H9 (cell line): ENCODE data around the gene PLXNA2. TPM values are rescaled to one million over a fixed set of nuclear protein-coding genes. Genes with fewer than 3 reads are reported as not detected.

Experiments used
- DNase-seq: peaks from one replicate; pipeline ENCODE4 v3.0.0-alpha.2; 2017
- H2AFZ ChIP-seq: one replicate; pipeline ENCODE4 v1.6.1; 2013; ENCODE audit warnings: mild to moderate bottlenecking, low read length, control low read depth, moderate library complexity
- H2AK5ac ChIP-seq: 2 replicates; pipeline ENCODE4 v1.6.1; 2013; ENCODE audit warnings: low read length, control low read depth, mixed read lengths; ENCODE audit not compliant: insufficient read length
- H2BK120ac ChIP-seq: one replicate; pipeline ENCODE4 v1.6.1; 2013; ENCODE audit warnings: low read depth, mild to moderate bottlenecking, low read length, control low read depth, inconsistent platforms; ENCODE audit not compliant: poor library complexity, severe bottlenecking
- H2BK12ac ChIP-seq: 2 replicates; pipeline ENCODE4 v1.6.1; 2013; ENCODE audit warnings: low read length, control low read depth, mixed read lengths, low read depth; ENCODE audit not compliant: insufficient read length
- H2BK15ac ChIP-seq: 2 replicates; pipeline ENCODE4 v1.6.1; 2013; ENCODE audit warnings: low read depth, low read length, control low read depth
- H2BK20ac ChIP-seq: one replicate; pipeline ENCODE4 v1.6.1; 2013; ENCODE audit warnings: low read depth, mild to moderate bottlenecking, low read length, control low read depth, inconsistent platforms; ENCODE audit not compliant: poor library complexity, severe bottlenecking
- H2BK5ac ChIP-seq: 2 replicates; pipeline ENCODE4 v1.6.1; 2013; ENCODE audit warnings: low read length, control low read depth, mixed read lengths; ENCODE audit not compliant: insufficient read length
- H3K14ac ChIP-seq: 2 replicates; pipeline ENCODE4 v1.6.1; 2013; ENCODE audit warnings: low read length, control low read depth; ENCODE audit not compliant: insufficient read depth
- H3K18ac ChIP-seq: 2 replicates; pipeline ENCODE4 v1.6.1; 2013; ENCODE audit warnings: low read depth, mild to moderate bottlenecking, mixed read lengths, low read length, control low read depth; ENCODE audit not compliant: insufficient read length
- H3K23ac ChIP-seq: 2 replicates; pipeline ENCODE4 v1.6.1; 2013; ENCODE audit warnings: low read length, control low read depth, mixed read lengths, low read depth; ENCODE audit not compliant: insufficient read length
- H3K23me2 ChIP-seq: 2 replicates; pipeline ENCODE4 v1.6.1; 2013; ENCODE audit warnings: low read depth, mild to moderate bottlenecking, mixed read lengths, low read length, control low read depth; ENCODE audit not compliant: insufficient read length, poor library complexity, severe bottlenecking
- H3K27ac ChIP-seq: 2 replicates; pipeline ENCODE4 v1.5.1; 2013; ENCODE audit warnings: low read length, control low read depth, mixed read lengths, low read depth; ENCODE audit not compliant: insufficient read length
- H3K27me3 ChIP-seq: 2 replicates; pipeline ENCODE4 v1.6.1; 2013; ENCODE audit warnings: low read length, control low read depth, inconsistent platforms; ENCODE audit not compliant: insufficient read depth
- H3K4ac ChIP-seq: 2 replicates; pipeline ENCODE4 v1.6.1; 2013; ENCODE audit warnings: low read depth, mild to moderate bottlenecking, control low read depth, inconsistent platforms, low read length, moderate library complexity
- H3K4me1 ChIP-seq: 2 replicates; pipeline ENCODE4 v1.6.1; 2013; ENCODE audit warnings: low read length, control low read depth, inconsistent platforms; ENCODE audit not compliant: insufficient read depth
- H3K4me2 ChIP-seq: 2 replicates; pipeline ENCODE4 v1.6.1; 2013; ENCODE audit warnings: low read length, control low read depth, mixed read lengths; ENCODE audit not compliant: insufficient read length, insufficient read depth
- H3K56ac ChIP-seq: 2 replicates; pipeline ENCODE4 v1.6.1; 2013; ENCODE audit warnings: low read depth, mild to moderate bottlenecking, mixed read lengths, low read length, control low read depth; ENCODE audit not compliant: insufficient read length
- H3K79me1 ChIP-seq: 2 replicates; pipeline ENCODE4 v1.6.1; 2013; ENCODE audit warnings: low read depth, mild to moderate bottlenecking, moderate library complexity, low read length, control low read depth, inconsistent platforms; ENCODE audit not compliant: insufficient read depth, poor library complexity, severe bottlenecking
- H3K79me2 ChIP-seq: 2 replicates; pipeline ENCODE4 v1.6.1; 2013; ENCODE audit warnings: low read length, control low read depth, inconsistent platforms; ENCODE audit not compliant: insufficient read depth
- H3K9ac ChIP-seq: 2 replicates; pipeline ENCODE4 v1.6.1; 2013; ENCODE audit warnings: low read length, control low read depth, mixed read lengths; ENCODE audit not compliant: insufficient read length; ENCODE audit errors: extremely low read depth
- H3K9me3 ChIP-seq: one replicate; pipeline ENCODE4 v1.6.1; 2013; ENCODE audit warnings: low read depth, low read length, inconsistent platforms; ENCODE audit not compliant: control insufficient read depth
- H3T11ph ChIP-seq: one replicate; pipeline ENCODE4 v1.6.1; 2013; ENCODE audit warnings: mild to moderate bottlenecking, low read length, control low read depth, inconsistent platforms
- H4K20me1 ChIP-seq: one replicate; pipeline ENCODE4 v1.6.1; 2013; ENCODE audit not compliant: control insufficient read depth, insufficient read length, insufficient read depth
- H4K5ac ChIP-seq: 2 replicates; pipeline ENCODE4 v1.6.1; 2013; ENCODE audit warnings: low read depth, mild to moderate bottlenecking, mixed read lengths, low read length, control low read depth; ENCODE audit not compliant: insufficient read length
- H4K8ac ChIP-seq: replicated peaks from 2 replicates; pipeline ENCODE4 v1.6.1; 2013; ENCODE audit warnings: low read length, control low read depth, mixed read lengths, low read depth; ENCODE audit not compliant: insufficient read length
- H4K91ac ChIP-seq: 2 replicates; pipeline ENCODE4 v1.6.1; 2013; ENCODE audit warnings: low read depth, mild to moderate bottlenecking, moderate library complexity, mixed read lengths, low read length, control low read depth; ENCODE audit not compliant: insufficient read length
- H3K27ac Mint-ChIP-seq, 3 experiments: 2 replicates in 2 of 3; 3 replicates in 1 of 3; pipeline ENCODE4 v1.8.0; 2020 to 2021; ENCODE audit warnings: mixed read lengths in 3 of 3, mild to moderate bottlenecking in 1 of 3, moderate library complexity in 1 of 3
- H3K27me3 Mint-ChIP-seq: 2 replicates; pipeline ENCODE4 v1.8.0; 2021; ENCODE audit warnings: low read depth, mild to moderate bottlenecking, moderate library complexity, mixed read lengths
- H3K36me3 Mint-ChIP-seq, 3 experiments: 2 replicates in 2 of 3; 3 replicates in 1 of 3; pipeline ENCODE4 v1.8.0; 2020 to 2021; ENCODE audit warnings: low read depth in 3 of 3, mixed read lengths in 3 of 3; ENCODE audit not compliant: insufficient read depth in 1 of 3
- H3K4me1 Mint-ChIP-seq, 2 experiments: 2 replicates each; pipeline ENCODE4 v1.8.0; 2020; ENCODE audit warnings: mixed read lengths in 2 of 2
- H3K4me3 Mint-ChIP-seq, 2 experiments: 2 replicates in 1 of 2; 3 replicates in 1 of 2; pipeline ENCODE4 v1.8.0; 2020 to 2021; ENCODE audit warnings: mild to moderate bottlenecking in 2 of 2, mixed read lengths in 2 of 2, moderate library complexity in 1 of 2
- H3K9me3 Mint-ChIP-seq, 2 experiments: 2 replicates in 1 of 2; 3 replicates in 1 of 2; pipeline ENCODE4 v1.8.0; 2020; ENCODE audit warnings: mild to moderate bottlenecking in 2 of 2, mixed read lengths in 2 of 2, moderate library complexity in 1 of 2
- WGBS: extraction: QIAGEN DNeasy Blood & Tissue Kit; methylation state at CpG from one replicate; pipeline ENCODE4 v1.1.7; 2013; ENCODE audit warnings: missing lambda C conversion rate, low lambda C conversion rate, mixed read lengths; ENCODE audit not compliant: insufficient read length; ENCODE audit errors: extremely low coverage; 5-methylcytosine and 5-hydroxymethylcytosine counted together
- total RNA-seq: library from RNA; stranded (reverse); gene quantifications from 2 replicates; pipeline ENCODE4 v1.2.1, GENCODE V29; 2021
- TF ChIP-seq, protein P1 (sequence below): fragments of 200-600 bp; sonication (generic); conservative IDR thresholded peaks from 3 replicates; pipeline ENCODE4 v1.8.0; 2021; ENCODE audit warnings: antibody characterized with exemption, mild to moderate bottlenecking

The PLXNA2 gene
- total RNA-seq, 1 experiment from 2014 or later = 0.57 TPM

DNA sequence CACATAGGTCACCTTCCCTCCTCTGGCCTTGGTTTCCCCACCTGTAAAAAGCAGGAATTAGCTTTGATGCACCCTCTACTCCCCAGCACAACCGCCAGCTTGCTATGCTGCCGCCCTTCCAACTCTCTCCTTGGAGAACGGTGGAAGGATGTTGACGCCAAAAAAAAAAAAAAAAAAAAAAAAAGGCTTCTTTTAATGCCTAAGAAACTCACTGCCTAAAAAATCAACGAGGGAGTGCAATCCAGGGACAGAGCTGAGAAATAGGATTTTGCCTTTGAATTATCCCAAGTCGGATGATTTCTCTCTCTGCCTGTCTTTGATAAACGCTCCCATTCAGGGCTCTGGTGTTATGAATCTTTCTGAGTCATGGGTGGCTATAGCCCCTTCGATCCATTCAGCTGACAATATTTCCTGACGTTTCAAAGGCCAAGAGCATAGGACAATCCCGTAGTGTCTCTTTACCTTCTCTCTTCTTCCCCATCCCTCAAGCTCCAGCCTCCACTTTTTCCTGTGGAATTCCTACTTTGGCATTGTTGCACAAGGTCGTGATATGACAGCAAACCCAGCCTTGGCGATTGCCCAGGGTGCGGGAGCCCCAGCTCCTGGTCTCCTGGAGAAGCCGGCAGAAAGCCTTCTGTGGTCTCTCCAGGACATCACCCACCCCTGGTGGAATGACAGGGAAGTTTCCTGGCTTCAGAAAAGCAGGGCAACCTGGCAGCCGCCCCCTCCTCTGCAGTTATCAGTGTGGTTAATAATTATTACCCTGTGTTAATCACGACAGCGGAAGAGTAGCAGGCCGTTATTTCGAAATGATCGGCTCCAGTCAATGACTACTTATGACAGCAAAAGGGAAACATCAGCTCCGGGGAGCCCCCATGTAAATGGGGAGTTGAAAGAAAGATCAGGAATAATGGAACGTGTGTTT is 8.0 kb upstream of the PLXNA2 start:
- TF ChIP-seq, protein P1, sequence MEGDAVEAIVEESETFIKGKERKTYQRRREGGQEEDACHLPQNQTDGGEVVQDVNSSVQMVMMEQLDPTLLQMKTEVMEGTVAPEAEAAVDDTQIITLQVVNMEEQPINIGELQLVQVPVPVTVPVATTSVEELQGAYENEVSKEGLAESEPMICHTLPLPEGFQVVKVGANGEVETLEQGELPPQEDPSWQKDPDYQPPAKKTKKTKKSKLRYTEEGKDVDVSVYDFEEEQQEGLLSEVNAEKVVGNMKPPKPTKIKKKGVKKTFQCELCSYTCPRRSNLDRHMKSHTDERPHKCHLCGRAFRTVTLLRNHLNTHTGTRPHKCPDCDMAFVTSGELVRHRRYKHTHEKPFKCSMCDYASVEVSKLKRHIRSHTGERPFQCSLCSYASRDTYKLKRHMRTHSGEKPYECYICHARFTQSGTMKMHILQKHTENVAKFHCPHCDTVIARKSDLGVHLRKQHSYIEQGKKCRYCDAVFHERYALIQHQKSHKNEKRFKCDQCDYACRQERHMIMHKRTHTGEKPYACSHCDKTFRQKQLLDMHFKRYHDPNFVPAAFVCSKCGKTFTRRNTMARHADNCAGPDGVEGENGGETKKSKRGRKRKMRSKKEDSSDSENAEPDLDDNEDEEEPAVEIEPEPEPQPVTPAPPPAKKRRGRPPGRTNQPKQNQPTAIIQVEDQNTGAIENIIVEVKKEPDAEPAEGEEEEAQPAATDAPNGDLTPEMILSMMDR = peak; percentile 58
- no peaks in the 10 kb centered on the region; a peak in 2 of 5 replicates for H3K9me3 Mint-ChIP-seq
- H3K27me3 Mint-ChIP-seq = peaks cover 63% of the 10 kb centered on the region
- H3K9ac ChIP-seq = no peak overlapping the region
- H3K79me1 ChIP-seq = no peaks in the 10 kb centered on the region
- peaks cover 24% of the 10 kb centered on the region in 2 experiments for H3K4me1 Mint-ChIP-seq
- no peak overlapping the region for H2BK120ac ChIP-seq
- no peak overlapping the region for H2BK5ac ChIP-seq
- no peak overlapping the region for H3K27ac ChIP-seq
- H3K4me1 ChIP-seq = no peaks in the 10 kb centered on the region; the same call in 1 of the 2 replicates
- H3K4ac ChIP-seq = no peak overlapping the region
- H4K8ac ChIP-seq = no peak overlapping the region
- no peaks in the 10 kb centered on the region for H3K79me2 ChIP-seq
- no peak overlapping the region for H2AFZ ChIP-seq
- no peak overlapping the region for H4K91ac ChIP-seq
- no peak overlapping the region for H4K5ac ChIP-seq
- H3K9me3 ChIP-seq = no peaks in the 10 kb centered on the region
- H3K18ac ChIP-seq = no peak overlapping the region
- no peak overlapping the region for H2BK12ac ChIP-seq
- no peak overlapping the region for H3T11ph ChIP-seq
- peak; percentile 42 for DNase-seq
- H2BK20ac ChIP-seq = no peak overlapping the region
- no peaks in the 10 kb centered on the region for H3K23me2 ChIP-seq
- no peak overlapping the region for H3K56ac ChIP-seq
- H2BK15ac ChIP-seq = no peak overlapping the region
- H3K36me3 Mint-ChIP-seq = no peaks in the 10 kb centered on the region
- peak overlapping the region in 1 of 2 experiments; percentile 67; a peak in 3 of 5 replicates for H3K4me3 Mint-ChIP-seq
- H3K14ac ChIP-seq = no peak overlapping the region
- WGBS = no CpG with 5 or more reads among the region's 22 CpGs
- H3K4me2 ChIP-seq = no peak overlapping the region
- H3K27ac Mint-ChIP-seq = no peak overlapping the region
- peaks cover 8% of the 10 kb centered on the region; the same call in 1 of the 2 replicates for H3K27me3 ChIP-seq
- H2AK5ac ChIP-seq = no peak overlapping the region
- no peaks in the 10 kb centered on the region for H4K20me1 ChIP-seq
- no peak overlapping the region for H3K23ac ChIP-seq
